HepG2 (cell line): ENCODE results near the gene FAM181A. TPM values are rescaled to one million over a fixed set of nuclear protein-coding genes. Genes with fewer than 3 reads are reported as not detected.

Experiments
- ATAC-seq: fragments of 200-7000 bp; cut with Tn5 transposase; 3 replicates; pipeline ENCODE4 v1.9.1; 2020; ENCODE audit warnings: mild to moderate bottlenecking, moderate library complexity
- BruUV-seq: library from RNA; stranded (reverse); fragments of 400-500 nt; replicated peaks from 2 replicates; lab custom pipeline; 2021; lab: Mats Ljungman, UMichigan
- CTCF ChIA-PET: fragments of 300-600 bp; formaldehyde crosslinking; extraction: SDS; loops from one replicate; lab custom pipeline; 2021; ENCODE audit warnings: low total read pairs, inconsistent platforms, low intra/inter-chr PET ratio; lab: Yijun Ruan, JAX
- POLR2A ChIA-PET: fragments of 350-600 bp; sonication (Branson Sonifier 250); formaldehyde crosslinking; loops from one replicate; lab custom pipeline; 2020; ENCODE audit warnings: antibody characterized with exemption, inconsistent platforms; lab: Yijun Ruan, JAX
- DNase-seq: peaks from one replicate; pipeline ENCODE4 v3.0.0-alpha.2; 2015; ENCODE audit warnings: low spot score
- FAIRE-seq: peaks from 3 replicates; lab custom pipeline; 2011; peaks lifted over from hg19 to GRCh38; lab: Jason Lieb, UNC
- H2AFZ ChIP-seq: one replicate; pipeline ENCODE4 v1.6.1; 2011; ENCODE audit warnings: low read length, inconsistent platforms
- H3K27ac ChIP-seq: fragments of 300-600 bp; 3 replicates; pipeline ENCODE4 v1.8.0; 2011; ENCODE audit warnings: mixed run types, mild to moderate bottlenecking, mixed read lengths, low read length, inconsistent platforms; ENCODE audit not compliant: insufficient read depth; ENCODE audit errors: extremely low read length
- H3K27me3 ChIP-seq, 2 experiments: fragments of 200-600 bp in 1 of 2; 2 replicates in 1 of 2; 3 replicates in 1 of 2; pipeline versions ENCODE4 v1.6.0 to v1.8.0; 2011; ENCODE audit warnings: low read length in 2 of 2, mild to moderate bottlenecking in 2 of 2, moderate library complexity in 2 of 2, inconsistent platforms in 1 of 2; ENCODE audit not compliant: insufficient read depth in 2 of 2, control insufficient read depth in 1 of 2
- H3K36me3 ChIP-seq, 2 experiments: fragments of 200-600 bp in 1 of 2; replicated peaks in 1 of 2; 2 replicates in 1 of 2; 3 replicates in 1 of 2; pipeline versions ENCODE4 v1.5.1 to v1.8.0; 2011; ENCODE audit warnings: low read length in 2 of 2, inconsistent platforms in 1 of 2; ENCODE audit not compliant: insufficient read depth in 2 of 2, control insufficient read depth in 1 of 2
- H3K4me1 ChIP-seq: 2 replicates; pipeline ENCODE4 v1.5.1; 2012; ENCODE audit warnings: low read length, inconsistent platforms; ENCODE audit not compliant: insufficient read depth
- H3K4me2 ChIP-seq: 2 replicates; pipeline ENCODE4 v1.6.0; 2011; ENCODE audit warnings: low read depth, low read length, inconsistent platforms
- H3K4me3 ChIP-seq, 3 experiments: fragments of 200-600 bp in 1 of 3; sonication (generic), shearing (Covaris generic) in 1 of 3; replicated peaks in 1 of 3; 2 replicates each; pipeline ENCODE4 v1.5.1; 2011 to 2016; ENCODE audit warnings: low read length in 3 of 3, inconsistent platforms in 2 of 3, low read depth in 2 of 3, mild to moderate bottlenecking in 2 of 3, control low read depth in 1 of 3, mixed read lengths in 1 of 3; ENCODE audit not compliant: insufficient read depth in 1 of 3
- H3K79me2 ChIP-seq: one replicate; pipeline ENCODE4 v1.6.1; 2011; ENCODE audit warnings: low read length, inconsistent platforms; ENCODE audit not compliant: insufficient read depth
- H3K9ac ChIP-seq: 2 replicates; pipeline ENCODE4 v1.6.0; 2011; ENCODE audit warnings: mild to moderate bottlenecking, low read depth, low read length, inconsistent platforms; ENCODE audit not compliant: insufficient read depth
- H3K9me3 ChIP-seq: 2 replicates; pipeline ENCODE4 v1.5.1; 2012; ENCODE audit warnings: mild to moderate bottlenecking, low read length
- H4K20me1 ChIP-seq: 2 replicates; pipeline ENCODE4 v1.6.0; 2011; ENCODE audit warnings: inconsistent platforms, mild to moderate bottlenecking, low read length, moderate library complexity; ENCODE audit not compliant: insufficient read depth
- ATRX ChIP-seq: sonication (generic); formaldehyde crosslinking; IDR thresholded peaks from 2 replicates; pipeline ENCODE4 v1.4.0; 2020; ENCODE audit warnings: missing genetic modification reagents, borderline replicate concordance
- FOXK2 ChIP-seq: fragments of 450-650 bp; IDR thresholded peaks from 2 replicates; pipeline ENCODE4 v1.6.1; 2016
- GFI1 ChIP-seq: sonication (generic); formaldehyde crosslinking; IDR thresholded peaks from 2 replicates; pipeline ENCODE4 v1.5.0; 2020; ENCODE audit warnings: missing genetic modification reagents, mild to moderate bottlenecking, borderline replicate concordance
- KAT8 ChIP-seq: IDR thresholded peaks from 2 replicates; pipeline ENCODE4 v1.6.1; 2016; ENCODE audit warnings: missing genetic modification reagents, missing compliant biosample characterization
- NR1H2 ChIP-seq: sonication (generic); formaldehyde crosslinking; IDR thresholded peaks from 2 replicates; pipeline ENCODE4 v1.8.1; 2022; ENCODE audit warnings: low read depth, missing genetic modification reagents, borderline replicate concordance
- RARA ChIP-seq: IDR thresholded peaks from 2 replicates; pipeline ENCODE4 v1.6.1; 2016; ENCODE audit warnings: missing genetic modification reagents, missing compliant biosample characterization
- SIN3A ChIP-seq: IDR thresholded peaks from 2 replicates; pipeline ENCODE4 v1.6.1; 2011; ENCODE audit warnings: low read depth, mild to moderate bottlenecking, control low read depth, low read length, borderline replicate concordance
- SSRP1 ChIP-seq: IDR thresholded peaks from 2 replicates; pipeline ENCODE4 v1.6.1; 2016; ENCODE audit warnings: control low read depth
- STAG1 ChIP-seq: sonication (generic); formaldehyde crosslinking; IDR thresholded peaks from 2 replicates; pipeline ENCODE4 v1.4.0; 2020; ENCODE audit warnings: missing genetic modification reagents
- ZBTB8A ChIP-seq: sonication (generic); formaldehyde crosslinking; IDR thresholded peaks from 2 replicates; pipeline ENCODE4 v1.4.0; 2020; ENCODE audit warnings: mild to moderate bottlenecking, low read depth, missing genetic modification reagents, borderline replicate concordance
- ZNF234 ChIP-seq: sonication (generic); formaldehyde crosslinking; conservative IDR thresholded peaks from 2 replicates; pipeline ENCODE4 v1.5.1; 2020; ENCODE audit warnings: mild to moderate bottlenecking, missing genetic modification reagents
- ZNF333 ChIP-seq: sonication (generic); formaldehyde crosslinking; IDR thresholded peaks from 2 replicates; pipeline ENCODE4 v1.4.0; 2020; ENCODE audit warnings: mild to moderate bottlenecking, missing genetic modification reagents, borderline replicate concordance
- WGBS: methylation state at CpG from one replicate; pipeline ENCODE4 v1.1.6; 2017; ENCODE audit warnings: low lambda C conversion rate; 5-methylcytosine and 5-hydroxymethylcytosine counted together
- in situ Hi-C: cut with HindIII; loops from 2 replicates; pipeline ENCODE4 v1.10.0; 2017; ENCODE audit warnings: low pct_unique_long_range_greater_than_20kb; ENCODE audit not compliant: extremely low pct_ligation_motif_present
- intact Hi-C: fragments of 100-400 bp; cut with micrococcal nuclease; formaldehyde crosslinking; loops from one replicate; pipeline ENCODE4 v1.10.0; 2022; ENCODE audit not compliant: unreplicated experiment
- polyA plus RNA-seq, 8 experiments: library from polyadenylated mRNA; depleted of rRNA in 3 of 8; stranded (reverse) in 7 of 8; unstranded in 1 of 8; fragments of >200 nt; fragmentation: Illumina TruSeq in 4 of 8; extraction: Trizol in 4 of 8; gene quantifications; 2 replicates each; pipeline versions ENCODE4 v1.2.1 to v1.2.3, GENCODE V29; 2011 to 2016; ENCODE audit warnings: low read depth in 4 of 8, missing spikeins in 1 of 8, mixed read lengths in 1 of 8; ENCODE audit not compliant: insufficient read depth in 1 of 8
- total RNA-seq, 5 experiments: library from RNA; depleted of rRNA; stranded (reverse); fragments of >200 nt; fragmentation: Illumina TruSeq; extraction: Trizol; gene quantifications; 2 replicates each; pipeline ENCODE4 v1.2.3, GENCODE V29; 2016; ENCODE audit warnings: low read depth in 1 of 5
- TF ChIP-seq, protein P1 (sequence below): sonication (generic); formaldehyde crosslinking; IDR thresholded peaks from 2 replicates; pipeline ENCODE4 v1.4.0; 2020; ENCODE audit warnings: missing genetic modification reagents, borderline replicate concordance
- TF ChIP-seq, protein P2 (sequence below): sonication (generic); formaldehyde crosslinking; IDR thresholded peaks from 2 replicates; pipeline ENCODE4 v1.5.1; 2020; ENCODE audit warnings: missing genetic modification reagents, mild to moderate bottlenecking, borderline replicate concordance
- TF ChIP-seq, protein P3 (sequence below): IDR thresholded peaks from 2 replicates; pipeline ENCODE4 v1.6.1; 2012; ENCODE audit warnings: low read depth, low read length, improper control_type of control experiment

FAM181A gene
- total and polyA plus RNA-seq, 2 of the 13 experiments (the other 11 are each of a cell fraction or from before 2014, with no cell fraction given) = 1.1 to 1.5 TPM

DNA sequence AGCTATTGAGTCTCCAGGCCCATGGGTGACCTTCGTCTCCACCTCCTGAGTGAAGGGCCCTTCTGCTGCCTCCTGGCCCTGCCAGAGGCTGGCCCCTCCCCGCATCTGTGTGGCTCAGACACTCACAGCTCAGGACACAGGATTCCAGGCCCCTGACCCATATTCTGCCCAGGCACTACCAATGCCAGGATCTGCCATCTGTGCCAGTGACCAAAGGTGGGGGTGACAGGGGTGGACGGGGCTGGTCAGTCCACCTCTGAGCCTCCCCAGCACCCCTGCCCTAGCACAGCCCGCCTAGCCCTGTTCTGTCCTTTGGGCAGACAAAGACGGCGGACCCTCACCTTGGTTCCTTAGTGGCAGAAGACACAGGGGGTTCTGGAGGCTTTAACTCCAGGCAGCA, 46.5 kb downstream of the FAM181A start (continued):
- TF ChIP-seq, protein P1, sequence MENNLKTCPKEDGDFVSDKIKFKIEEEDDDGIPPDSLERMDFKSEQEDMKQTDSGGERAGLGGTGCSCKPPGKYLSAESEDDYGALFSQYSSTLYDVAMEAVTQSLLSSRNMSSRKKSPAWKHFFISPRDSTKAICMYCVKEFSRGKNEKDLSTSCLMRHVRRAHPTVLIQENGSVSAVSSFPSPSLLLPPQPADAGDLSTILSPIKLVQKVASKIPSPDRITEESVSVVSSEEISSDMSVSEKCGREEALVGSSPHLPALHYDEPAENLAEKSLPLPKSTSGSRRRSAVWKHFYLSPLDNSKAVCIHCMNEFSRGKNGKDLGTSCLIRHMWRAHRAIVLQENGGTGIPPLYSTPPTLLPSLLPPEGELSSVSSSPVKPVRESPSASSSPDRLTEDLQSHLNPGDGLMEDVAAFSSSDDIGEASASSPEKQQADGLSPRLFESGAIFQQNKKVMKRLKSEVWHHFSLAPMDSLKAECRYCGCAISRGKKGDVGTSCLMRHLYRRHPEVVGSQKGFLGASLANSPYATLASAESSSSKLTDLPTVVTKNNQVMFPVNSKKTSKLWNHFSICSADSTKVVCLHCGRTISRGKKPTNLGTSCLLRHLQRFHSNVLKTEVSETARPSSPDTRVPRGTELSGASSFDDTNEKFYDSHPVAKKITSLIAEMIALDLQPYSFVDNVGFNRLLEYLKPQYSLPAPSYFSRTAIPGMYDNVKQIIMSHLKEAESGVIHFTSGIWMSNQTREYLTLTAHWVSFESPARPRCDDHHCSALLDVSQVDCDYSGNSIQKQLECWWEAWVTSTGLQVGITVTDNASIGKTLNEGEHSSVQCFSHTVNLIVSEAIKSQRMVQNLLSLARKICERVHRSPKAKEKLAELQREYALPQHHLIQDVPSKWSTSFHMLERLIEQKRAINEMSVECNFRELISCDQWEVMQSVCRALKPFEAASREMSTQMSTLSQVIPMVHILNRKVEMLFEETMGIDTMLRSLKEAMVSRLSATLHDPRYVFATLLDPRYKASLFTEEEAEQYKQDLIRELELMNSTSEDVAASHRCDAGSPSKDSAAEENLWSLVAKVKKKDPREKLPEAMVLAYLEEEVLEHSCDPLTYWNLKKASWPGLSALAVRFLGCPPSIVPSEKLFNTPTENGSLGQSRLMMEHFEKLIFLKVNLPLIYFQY (CRISPR knock-in tag) = no peak
- TF ChIP-seq ZNF234 (CRISPR knock-in tag) (no peak), GFI1 (no peak), FOXK2 (no peak), STAG1 (CRISPR knock-in tag) (no peak)
- TF ChIP-seq, all 625 proteins: peak for 0

DNA sequence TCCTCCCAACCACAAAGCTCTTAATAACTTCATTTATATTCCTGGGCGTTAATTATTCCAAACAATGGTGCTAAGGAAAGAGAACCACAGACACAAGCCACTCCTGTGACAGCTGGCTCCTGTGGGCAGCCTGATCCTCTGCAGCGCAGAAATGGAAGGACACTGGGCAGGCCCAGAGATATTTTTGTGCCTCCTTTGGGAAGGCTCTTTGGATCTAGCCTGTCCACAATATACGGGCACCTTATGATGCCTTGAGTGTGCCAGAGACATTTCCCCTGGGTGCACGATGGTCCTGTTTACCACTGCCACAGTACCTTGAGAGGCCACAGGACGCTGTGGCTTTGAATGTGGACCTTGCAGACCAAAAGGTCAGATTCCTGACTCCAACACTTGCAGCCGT, 47.2 kb downstream of the FAM181A start:
- Histone ChIP-seq H4K20me1 (no peaks in the 10 kb centered on the region), H2AFZ (no peak overlapping the region), H3K9ac (no peak overlapping the region), H3K4me1 (peaks cover 49% of the 10 kb centered on the region), H3K4me2 (peak overlapping the region; percentile 39), H3K36me3 (no peaks in the 10 kb centered on the region; a peak in 1 of 5 replicates), H3K9me3 (no peaks in the 10 kb centered on the region), H3K4me3 (no peak overlapping the region), H3K27ac (no peak overlapping the region), H3K27me3 (peaks cover 12 to 64% of the 10 kb centered on the region in 2 experiments), H3K79me2 (no peaks in the 10 kb centered on the region)
- ATAC-seq (peak; percentile 28), DNase-seq (no peak), FAIRE-seq (no peak)
- 19% methylated on average over 5 of the region's 6 CpGs for WGBS
- in situ Hi-C loops = loop anchor here (5.0 kb wide), 1 partner anchor 37 kb away; no protein-coding TSS in a partner anchor
- no TSS peak for BruUV-seq
- CTCF ChIA-PET = no interaction called here
- POLR2A ChIA-PET = interaction anchor here (0.8 to 1.2 kb wide), 4 partner anchors 14 to 32 kb away, joined by 3 to 6 read pairs (median 4); no protein-coding TSS in a partner anchor
- intact Hi-C loops = no loop called here
- TF ChIP-seq, protein P2, sequence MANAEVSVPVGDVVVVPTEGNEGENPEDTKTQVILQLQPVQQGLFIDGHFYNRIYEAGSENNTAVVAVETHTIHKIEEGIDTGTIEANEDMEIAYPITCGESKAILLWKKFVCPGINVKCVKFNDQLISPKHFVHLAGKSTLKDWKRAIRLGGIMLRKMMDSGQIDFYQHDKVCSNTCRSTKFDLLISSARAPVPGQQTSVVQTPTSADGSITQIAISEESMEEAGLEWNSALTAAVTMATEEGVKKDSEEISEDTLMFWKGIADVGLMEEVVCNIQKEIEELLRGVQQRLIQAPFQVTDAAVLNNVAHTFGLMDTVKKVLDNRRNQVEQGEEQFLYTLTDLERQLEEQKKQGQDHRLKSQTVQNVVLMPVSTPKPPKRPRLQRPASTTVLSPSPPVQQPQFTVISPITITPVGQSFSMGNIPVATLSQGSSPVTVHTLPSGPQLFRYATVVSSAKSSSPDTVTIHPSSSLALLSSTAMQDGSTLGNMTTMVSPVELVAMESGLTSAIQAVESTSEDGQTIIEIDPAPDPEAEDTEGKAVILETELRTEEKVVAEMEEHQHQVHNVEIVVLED (CRISPR knock-in tag) = no peak
- TF ChIP-seq ZBTB8A (CRISPR knock-in tag) = no peak
- TF ChIP-seq RARA (CRISPR knock-in tag) = 0 out of 2 replicates have a peak, but pooled peaks have one; percentile 23
- no peak for TF ChIP-seq SIN3A
- TF ChIP-seq, protein P3, sequence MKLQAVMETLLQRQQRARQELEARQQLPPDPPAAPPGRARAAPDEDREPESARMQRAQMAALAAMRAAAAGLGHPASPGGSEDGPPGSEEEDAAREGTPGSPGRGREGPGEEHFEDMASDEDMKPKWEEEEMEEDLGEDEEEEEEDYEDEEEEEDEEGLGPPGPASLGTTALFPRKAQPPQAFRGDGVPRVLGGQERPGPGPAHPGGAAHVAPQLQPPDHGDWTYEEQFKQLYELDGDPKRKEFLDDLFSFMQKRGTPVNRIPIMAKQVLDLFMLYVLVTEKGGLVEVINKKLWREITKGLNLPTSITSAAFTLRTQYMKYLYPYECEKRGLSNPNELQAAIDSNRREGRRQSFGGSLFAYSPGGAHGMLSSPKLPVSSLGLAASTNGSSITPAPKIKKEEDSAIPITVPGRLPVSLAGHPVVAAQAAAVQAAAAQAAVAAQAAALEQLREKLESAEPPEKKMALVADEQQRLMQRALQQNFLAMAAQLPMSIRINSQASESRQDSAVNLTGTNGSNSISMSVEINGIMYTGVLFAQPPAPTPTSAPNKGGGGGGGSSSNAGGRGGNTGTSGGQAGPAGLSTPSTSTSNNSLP = no peak
- TF ChIP-seq ATRX (CRISPR knock-in tag) = no peak
- no peak for TF ChIP-seq NR1H2 (CRISPR knock-in tag)
- TF ChIP-seq SSRP1 (CRISPR knock-in tag) = no peak
- no peak for TF ChIP-seq ZNF333
- no peak for TF ChIP-seq KAT8 (CRISPR knock-in tag)
